Hepatocyte (in vitro differentiated cells): Measurements from ENCODE around the gene FBLN2. TPM values are rescaled to one million over a fixed set of nuclear protein-coding genes. Genes with fewer than 3 reads are reported as not detected.

Experiments
- DNase-seq: peaks from one replicate; pipeline ENCODE4 v3.0.0-alpha.2; 2016; ENCODE audit warnings: low spot score
- H2AFZ ChIP-seq: fragments of 200-600 bp; sonication (generic); 2 replicates; pipeline ENCODE4 v1.6.0; 2016; ENCODE audit warnings: antibody characterized with exemption, mild to moderate bottlenecking
- H3K27ac ChIP-seq: fragments of 200-600 bp; sonication (generic); 2 replicates; pipeline ENCODE4 v1.5.1; 2016; ENCODE audit warnings: mild to moderate bottlenecking
- H3K27me3 ChIP-seq: fragments of 200-600 bp; sonication (generic); 2 replicates; pipeline ENCODE4 v1.6.1; 2016
- H3K36me3 ChIP-seq: fragments of 200-600 bp; sonication (generic); replicated peaks from 2 replicates; pipeline ENCODE4 v1.5.1; 2016; ENCODE audit warnings: low read depth; ENCODE audit not compliant: insufficient read depth
- H3K4me1 ChIP-seq: fragments of 200-600 bp; sonication (generic); 2 replicates; pipeline ENCODE4 v1.5.1; 2016; ENCODE audit warnings: mild to moderate bottlenecking, moderate library complexity; ENCODE audit not compliant: insufficient read depth
- H3K4me2 ChIP-seq: fragments of 200-600 bp; sonication (generic); 2 replicates; pipeline ENCODE4 v1.6.0; 2016
- H3K4me3 ChIP-seq: fragments of 200-600 bp; sonication (generic); 2 replicates; pipeline ENCODE4 v1.5.1; 2016; ENCODE audit warnings: mild to moderate bottlenecking
- H3K79me2 ChIP-seq: fragments of 200-600 bp; sonication (generic); 2 replicates; pipeline ENCODE4 v1.6.0; 2017; ENCODE audit warnings: mild to moderate bottlenecking
- H3K9me2 ChIP-seq: fragments of 200-600 bp; sonication (generic); replicated peaks from 2 replicates; pipeline ENCODE4 v1.6.0; 2017; ENCODE audit warnings: mild to moderate bottlenecking; ENCODE audit not compliant: insufficient read depth
- H3K9me3 ChIP-seq: fragments of 200-600 bp; sonication (generic); 2 replicates; pipeline ENCODE4 v1.5.1; 2016; ENCODE audit warnings: low read depth, mild to moderate bottlenecking
- H4K20me1 ChIP-seq: fragments of 200-600 bp; sonication (generic); 2 replicates; pipeline ENCODE4 v1.6.0; 2016; ENCODE audit warnings: mild to moderate bottlenecking; ENCODE audit not compliant: insufficient read depth, poor library complexity, severe bottlenecking
- EZH2 ChIP-seq: fragments of 200-600 bp; sonication (generic); IDR thresholded peaks from 2 replicates; pipeline ENCODE4 v1.6.1; 2016; ENCODE audit warnings: antibody characterized with exemption, mild to moderate bottlenecking, borderline replicate concordance
- EZH2phosphoT487 ChIP-seq: fragments of 200-600 bp; sonication (generic); IDR thresholded peaks from one replicate; pipeline ENCODE4 v1.6.1; 2018; ENCODE audit warnings: antibody characterized with exemption, mild to moderate bottlenecking, low read depth, moderate library complexity; ENCODE audit not compliant: unreplicated experiment, severe bottlenecking
- WGBS: methylation state at CpG from one replicate; pipeline ENCODE4 v1.1.6; 2016; ENCODE audit warnings: low lambda C conversion rate; ENCODE audit errors: missing lambda C conversion rate; 5-methylcytosine and 5-hydroxymethylcytosine counted together
- polyA plus RNA-seq: library from polyadenylated mRNA; unstranded; fragments of >200 nt; fragmentation: Nextera tagmentation; extraction: Ambion mirVana; gene quantifications from 2 replicates; pipeline ENCODE4 v1.2.1, GENCODE V29; 2016
- total RNA-seq: library from RNA; depleted of rRNA; stranded (reverse); fragments of >200 nt; gene quantifications from 2 replicates; pipeline ENCODE4 v1.2.3, GENCODE V29; 2014
- TF ChIP-seq, protein P1 (sequence below): fragments of 200-600 bp; sonication (generic); IDR thresholded peaks from 2 replicates; pipeline ENCODE4 v1.5.1; 2016; ENCODE audit warnings: antibody characterized with exemption, mild to moderate bottlenecking; ENCODE audit not compliant: poor library complexity

FBLN2 gene
- total and polyA plus RNA-seq, 2 experiments from 2014 or later: 75.8 to 76.2 TPM

DNA sequence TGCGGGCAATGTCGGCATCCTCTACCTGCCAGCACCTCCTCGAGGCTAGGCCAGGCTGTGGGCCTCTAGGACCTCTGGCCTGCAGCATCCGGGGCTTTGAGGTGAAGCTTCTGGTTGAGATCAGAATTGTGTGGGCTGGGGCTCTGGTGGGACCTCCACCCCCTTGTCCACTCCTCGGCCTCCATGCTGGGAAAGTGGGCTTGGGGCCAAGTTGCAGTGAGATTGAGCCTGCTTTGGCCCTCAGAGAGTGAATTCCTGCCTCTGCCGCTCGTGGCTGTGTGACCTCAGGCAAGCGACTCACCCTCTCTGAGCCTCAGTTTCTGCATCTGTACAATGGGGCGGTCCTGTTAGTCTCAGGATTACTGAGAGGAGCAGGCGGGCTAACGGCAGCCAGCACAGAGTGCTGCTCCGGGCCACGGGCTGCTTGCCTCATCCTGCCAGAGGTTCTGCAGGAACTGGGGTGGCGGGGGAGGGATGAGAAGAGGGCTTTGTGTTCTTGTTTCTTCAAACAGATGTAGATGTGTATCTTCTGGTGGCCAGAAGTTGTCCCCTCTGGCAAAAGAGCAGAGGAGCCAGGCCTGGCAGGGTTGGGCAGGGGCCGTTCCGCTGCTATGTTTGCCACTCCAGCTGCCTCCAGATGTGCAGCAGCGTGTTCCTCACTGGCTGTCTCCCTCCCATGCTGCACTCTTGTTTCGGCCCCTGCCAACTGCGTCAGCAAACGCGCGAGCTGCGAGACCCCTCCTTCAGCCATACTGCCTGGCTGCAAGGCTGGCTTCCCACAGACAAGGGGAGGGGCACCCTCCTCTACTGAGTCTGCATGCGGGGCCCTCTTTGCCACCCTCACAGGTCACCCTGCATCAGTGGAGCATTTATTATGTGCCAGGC lies 33.7 kb downstream of the FBLN2 start:
- WGBS: 86% methylated on average over 24 of the region's 24 CpGs
- Histone ChIP-seq H3K79me2 (no peaks in the 10 kb centered on the region), H3K4me1 (peaks cover 13% of the 10 kb centered on the region), H3K9me3 (no peaks in the 10 kb centered on the region), H3K9me2 (no peaks in the 10 kb centered on the region), H3K27ac (no peak overlapping the region), H3K4me3 (no peak overlapping the region), H3K36me3 (no peaks in the 10 kb centered on the region), H3K4me2 (no peak overlapping the region), H3K27me3 (no peaks in the 10 kb centered on the region), H2AFZ (no peak overlapping the region), H4K20me1 (no peaks in the 10 kb centered on the region)
- TF ChIP-seq, protein P1, sequence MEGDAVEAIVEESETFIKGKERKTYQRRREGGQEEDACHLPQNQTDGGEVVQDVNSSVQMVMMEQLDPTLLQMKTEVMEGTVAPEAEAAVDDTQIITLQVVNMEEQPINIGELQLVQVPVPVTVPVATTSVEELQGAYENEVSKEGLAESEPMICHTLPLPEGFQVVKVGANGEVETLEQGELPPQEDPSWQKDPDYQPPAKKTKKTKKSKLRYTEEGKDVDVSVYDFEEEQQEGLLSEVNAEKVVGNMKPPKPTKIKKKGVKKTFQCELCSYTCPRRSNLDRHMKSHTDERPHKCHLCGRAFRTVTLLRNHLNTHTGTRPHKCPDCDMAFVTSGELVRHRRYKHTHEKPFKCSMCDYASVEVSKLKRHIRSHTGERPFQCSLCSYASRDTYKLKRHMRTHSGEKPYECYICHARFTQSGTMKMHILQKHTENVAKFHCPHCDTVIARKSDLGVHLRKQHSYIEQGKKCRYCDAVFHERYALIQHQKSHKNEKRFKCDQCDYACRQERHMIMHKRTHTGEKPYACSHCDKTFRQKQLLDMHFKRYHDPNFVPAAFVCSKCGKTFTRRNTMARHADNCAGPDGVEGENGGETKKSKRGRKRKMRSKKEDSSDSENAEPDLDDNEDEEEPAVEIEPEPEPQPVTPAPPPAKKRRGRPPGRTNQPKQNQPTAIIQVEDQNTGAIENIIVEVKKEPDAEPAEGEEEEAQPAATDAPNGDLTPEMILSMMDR: no peak
- no peak for TF ChIP-seq EZH2
- no peak for TF ChIP-seq EZH2phosphoT487
- no peak for DNase-seq

DNA sequence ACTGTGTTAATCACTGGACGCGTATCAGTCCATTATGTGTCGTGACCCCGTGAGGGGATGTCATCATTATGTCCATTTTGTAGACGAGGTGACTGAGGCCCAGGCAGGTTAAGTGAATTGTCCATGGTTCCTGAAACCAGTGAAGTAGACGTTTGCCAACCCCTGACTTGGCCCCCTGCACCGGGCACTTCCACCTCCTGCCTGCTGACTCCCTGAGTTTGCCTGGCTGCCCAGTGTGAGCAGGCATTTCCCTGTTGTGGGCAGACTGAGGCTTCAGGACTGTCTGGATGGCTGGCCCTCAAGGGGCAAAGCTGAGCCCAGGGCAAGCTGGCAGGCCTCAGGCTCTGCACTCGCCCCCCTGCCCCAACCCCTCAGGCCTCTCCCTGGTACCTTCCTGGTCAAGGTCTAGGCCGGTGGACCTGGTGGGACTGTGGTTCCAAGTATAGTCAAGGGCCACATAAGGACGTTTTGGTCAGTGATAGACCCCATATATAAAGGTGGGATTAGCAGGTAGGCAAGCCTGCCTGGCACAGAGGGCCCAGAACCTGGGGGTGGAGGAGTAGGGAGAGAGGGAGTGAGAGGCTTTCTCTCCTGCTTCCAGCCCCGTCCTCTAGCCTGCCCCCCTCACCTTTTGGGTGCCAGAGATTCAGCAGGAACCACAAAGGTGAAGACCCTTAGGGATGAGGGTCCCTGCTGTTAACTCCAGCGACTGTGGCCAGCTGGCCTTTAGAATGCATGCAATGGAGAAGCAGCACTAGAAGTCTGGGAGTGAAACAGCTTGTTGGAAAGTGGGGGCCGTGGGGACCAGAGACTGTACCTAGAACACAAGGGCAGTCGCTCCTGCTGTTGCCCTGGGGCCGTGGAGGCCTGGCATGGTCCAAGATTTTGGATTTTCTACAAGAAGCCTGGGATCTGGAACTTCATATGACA lies 34.6 kb downstream of the FBLN2 start:
- no peaks in the 10 kb centered on the region for H3K36me3 ChIP-seq
- peaks cover 19% of the 10 kb centered on the region for H3K4me1 ChIP-seq
- no peak for DNase-seq
- no peaks in the 10 kb centered on the region for H3K27me3 ChIP-seq
- no peak overlapping the region for H3K4me2 ChIP-seq
- no peaks in the 10 kb centered on the region for H3K79me2 ChIP-seq
- H2AFZ ChIP-seq: no peak overlapping the region
- no peaks in the 10 kb centered on the region for H3K9me2 ChIP-seq
- H4K20me1 ChIP-seq: no peaks in the 10 kb centered on the region
- H3K9me3 ChIP-seq: no peaks in the 10 kb centered on the region
- no peak overlapping the region for H3K27ac ChIP-seq
- WGBS: 86% methylated on average over 15 of the region's 15 CpGs
- no peak overlapping the region for H3K4me3 ChIP-seq
- TF ChIP-seq, protein P1: no peak

DNA sequence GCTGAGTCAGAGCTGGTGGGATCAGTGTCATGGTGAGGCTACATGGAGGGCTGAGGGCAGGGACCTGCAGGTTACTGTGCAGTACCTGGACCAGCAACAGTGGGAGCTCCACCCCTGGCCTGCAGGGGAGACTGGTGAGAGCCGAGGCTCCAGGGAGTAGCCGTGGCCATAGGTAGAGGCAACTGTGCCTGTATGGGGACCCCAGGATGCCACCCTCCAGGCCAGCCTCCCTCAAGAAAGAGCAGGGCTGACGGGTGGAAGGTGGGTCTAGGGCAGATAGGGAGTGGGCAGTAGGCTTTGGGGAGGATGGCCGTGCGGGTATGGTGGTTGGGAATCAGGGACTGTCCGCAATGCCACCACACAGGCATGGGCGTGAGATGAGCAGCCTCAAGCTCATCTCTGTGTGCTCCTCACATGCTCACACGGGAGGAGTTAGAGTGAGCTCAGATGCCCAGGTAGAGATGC lies 35.5 kb downstream of the FBLN2 start:
- no peak overlapping the region for H2AFZ ChIP-seq
- H3K9me3 ChIP-seq: no peaks in the 10 kb centered on the region
- no peaks in the 10 kb centered on the region for H3K36me3 ChIP-seq
- TF ChIP-seq, protein P1: no peak
- no peak for TF ChIP-seq EZH2phosphoT487
- TF ChIP-seq EZH2: no peak
- no peaks in the 10 kb centered on the region for H4K20me1 ChIP-seq
- no peak overlapping the region for H3K4me2 ChIP-seq
- H3K4me1 ChIP-seq: peaks cover 26% of the 10 kb centered on the region
- DNase-seq: no peak
- H3K79me2 ChIP-seq: no peaks in the 10 kb centered on the region
- WGBS: 96% methylated on average over 8 of the region's 8 CpGs
- no peak overlapping the region for H3K27ac ChIP-seq
- H3K27me3 ChIP-seq: no peaks in the 10 kb centered on the region
- no peaks in the 10 kb centered on the region for H3K9me2 ChIP-seq
- H3K4me3 ChIP-seq: no peak overlapping the region
